OCI-LY1 (cell line): ENCODE results near the gene NUMB.

Experiments
- EZH2 ChIP-seq: fragments of 200-600 bp; sonication (generic), shearing (Covaris generic); IDR thresholded peaks from 2 replicates; pipeline ENCODE4 v1.8.0; 2017; ENCODE audit warnings: borderline replicate concordance, mixed run types, mild to moderate bottlenecking, antibody characterized with exemption, low read length, moderate library complexity, mixed read lengths
- TF ChIP-seq, protein P1 (sequence below): fragments of 200-600 bp; sonication (generic), shearing (Covaris generic); IDR thresholded peaks from 2 replicates; pipeline ENCODE4 v1.5.1; 2017; ENCODE audit warnings: mild to moderate bottlenecking, antibody characterized with exemption, low read length, moderate library complexity, mixed read lengths

DNA sequence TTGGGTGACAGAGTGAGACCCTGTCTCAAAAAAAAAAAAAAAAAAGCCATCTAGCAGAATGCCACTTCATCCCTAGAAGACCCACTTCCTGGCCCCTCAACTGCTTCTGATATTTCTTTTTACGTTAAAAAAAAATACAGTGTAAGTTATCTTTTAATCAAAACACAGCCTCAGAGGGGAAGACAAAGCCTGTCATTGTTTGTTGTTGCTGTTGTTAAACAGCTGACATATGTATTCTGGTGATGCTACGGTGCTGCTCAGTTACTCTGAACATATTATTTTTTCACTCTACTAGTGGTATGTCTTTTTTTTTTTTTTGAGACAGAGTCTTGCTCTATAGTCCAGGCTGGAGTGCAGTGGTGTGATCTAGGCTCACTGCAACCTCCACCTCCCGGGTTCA is 145.7 kb downstream of the NUMB start:
- TF ChIP-seq, protein P1, sequence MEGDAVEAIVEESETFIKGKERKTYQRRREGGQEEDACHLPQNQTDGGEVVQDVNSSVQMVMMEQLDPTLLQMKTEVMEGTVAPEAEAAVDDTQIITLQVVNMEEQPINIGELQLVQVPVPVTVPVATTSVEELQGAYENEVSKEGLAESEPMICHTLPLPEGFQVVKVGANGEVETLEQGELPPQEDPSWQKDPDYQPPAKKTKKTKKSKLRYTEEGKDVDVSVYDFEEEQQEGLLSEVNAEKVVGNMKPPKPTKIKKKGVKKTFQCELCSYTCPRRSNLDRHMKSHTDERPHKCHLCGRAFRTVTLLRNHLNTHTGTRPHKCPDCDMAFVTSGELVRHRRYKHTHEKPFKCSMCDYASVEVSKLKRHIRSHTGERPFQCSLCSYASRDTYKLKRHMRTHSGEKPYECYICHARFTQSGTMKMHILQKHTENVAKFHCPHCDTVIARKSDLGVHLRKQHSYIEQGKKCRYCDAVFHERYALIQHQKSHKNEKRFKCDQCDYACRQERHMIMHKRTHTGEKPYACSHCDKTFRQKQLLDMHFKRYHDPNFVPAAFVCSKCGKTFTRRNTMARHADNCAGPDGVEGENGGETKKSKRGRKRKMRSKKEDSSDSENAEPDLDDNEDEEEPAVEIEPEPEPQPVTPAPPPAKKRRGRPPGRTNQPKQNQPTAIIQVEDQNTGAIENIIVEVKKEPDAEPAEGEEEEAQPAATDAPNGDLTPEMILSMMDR: no peak
- TF ChIP-seq EZH2: no peak
